Measurements from ENCODE around the gene PLIN5. TPM values are rescaled to one million over a fixed set of nuclear protein-coding genes. Genes with fewer than 3 reads are reported as not detected.

PLIN5 gene
- total and polyA plus RNA-seq, 2 of the 8 experiments (the other 6 are each of a cell fraction or from before 2014, with no cell fraction given): 2.0 to 2.5 TPM

GRCh38 chr19:4524808-4525562, 10.0 kb downstream of the PLIN5 start (continued):
- no peak for TF ChIP-seq E2F6 (IDR thresholded peaks at IDR 0.05)
